Lower lobe of right lung (tissue), 2 donors: ENCODE measurements around the gene KSR2. TPM values are rescaled to one million over a fixed set of nuclear protein-coding genes. Genes with fewer than 3 reads are reported as not detected.

ENCODE experiments used
- ATAC-seq, 2 donors: fragments of 200-7000 bp; cut with Tn5 transposase; one replicate each; pipeline ENCODE4 v1.9.1; 2020 to 2022; ENCODE audit warnings: mild to moderate bottlenecking in 2 of 2, moderate library complexity in 2 of 2
- DNase-seq: peaks from one replicate; pipeline ENCODE4 v3.0.0-alpha.2; 2020
- H3K27ac ChIP-seq: fragments of 200-600 bp; one replicate; pipeline ENCODE4 v1.8.0; 2022
- H3K27me3 ChIP-seq: fragments of 200-600 bp; one replicate; pipeline ENCODE4 v1.8.0; 2022; ENCODE audit warnings: low read depth
- H3K36me3 ChIP-seq: fragments of 200-600 bp; one replicate; pipeline ENCODE4 v1.8.0; 2022; ENCODE audit warnings: mild to moderate bottlenecking
- H3K4me1 ChIP-seq: fragments of 200-600 bp; one replicate; pipeline ENCODE4 v1.8.0; 2022
- H3K4me3 ChIP-seq: fragments of 200-600 bp; one replicate; pipeline ENCODE4 v1.8.0; 2022; ENCODE audit warnings: mild to moderate bottlenecking
- H3K9me3 ChIP-seq: fragments of 200-600 bp; one replicate; pipeline ENCODE4 v1.8.0; 2022
- CTCF ChIP-seq: fragments of 200-600 bp; IDR thresholded peaks from one replicate; pipeline ENCODE4 v1.8.0; 2022; ENCODE audit warnings: antibody characterized with exemption, mild to moderate bottlenecking
- intact Hi-C: fragments of 100-400 bp; cut with DNase I; formaldehyde crosslinking; loops from one replicate; pipeline ENCODE4 v1.11.0; 2022
- total RNA-seq: library from RNA; stranded (reverse); fragmentation: NEBNext Ultra II Directional; extraction: Animal tissue kit (Norgen Biotek cat#: 25700); gene quantifications from one replicate; pipeline ENCODE4 v1.2.1, GENCODE V29; 2021
- donor health status: DM: no; HTN: yes; CAD: no; lungs with severe emphysema.

Gene KSR2
- total RNA-seq, 1 donor from 2014 or later: 1.0 TPM

- TF ChIP-seq CTCF: no peak
- Histone ChIP-seq H3K36me3 (no peaks in the 10 kb centered on the region), H3K27me3 (no peaks in the 10 kb centered on the region), H3K4me3 (no peak overlapping the region), H3K9me3 (no peaks in the 10 kb centered on the region), H3K4me1 (peaks cover 11% of the 10 kb centered on the region), H3K27ac (no peak overlapping the region)
- ATAC-seq (no peak), DNase-seq (no peak)
- intact Hi-C loops: no loop called here
Observed at GRCh38 chr12:117516034-117516433, 452.8 kb downstream of the KSR2 start.

GRCh38 chr12:117514016-117514415 lies 454.8 kb downstream of the KSR2 start:
- ATAC-seq: peak; percentile 45 to 72
- intact Hi-C loops: no loop called here
- no peak overlapping the region for H3K27ac ChIP-seq
- no peak for TF ChIP-seq CTCF
- H3K27me3 ChIP-seq: no peaks in the 10 kb centered on the region
- DNase-seq: no peak
- no peak overlapping the region for H3K4me3 ChIP-seq
- H3K36me3 ChIP-seq: no peaks in the 10 kb centered on the region
- peaks cover 11% of the 10 kb centered on the region for H3K4me1 ChIP-seq
- no peaks in the 10 kb centered on the region for H3K9me3 ChIP-seq

GRCh38 chr12:117513353-117513752 lies 455.4 kb downstream of the KSR2 start:
- no peak for TF ChIP-seq CTCF
- H3K27ac ChIP-seq: no peak overlapping the region
- peaks cover 11% of the 10 kb centered on the region for H3K4me1 ChIP-seq
- no peaks in the 10 kb centered on the region for H3K36me3 ChIP-seq
- DNase-seq (no peak), ATAC-seq (peak in 1 of 2 donors; percentile 5)
- no peaks in the 10 kb centered on the region for H3K9me3 ChIP-seq
- intact Hi-C loops: no loop called here
- H3K27me3 ChIP-seq: no peaks in the 10 kb centered on the region
- H3K4me3 ChIP-seq: no peak overlapping the region

GRCh38 chr12:117508468-117508867 lies 460.3 kb downstream of the KSR2 start:
- intact Hi-C loops: no loop called here

GRCh38 chr12:117507548-117507947 lies 461.2 kb downstream of the KSR2 start:
- peak in 1 of 2 donors; percentile 60 for ATAC-seq
- Histone ChIP-seq H3K27ac (no peak overlapping the region), H3K27me3 (no peaks in the 10 kb centered on the region), H3K36me3 (no peaks in the 10 kb centered on the region), H3K9me3 (no peaks in the 10 kb centered on the region), H3K4me1 (no peaks in the 10 kb centered on the region), H3K4me3 (no peak overlapping the region)
- intact Hi-C loops: no loop called here
- no peak for DNase-seq
- TF ChIP-seq CTCF: no peak

More at GRCh38 chr12:117508468-117508867, 460.3 kb downstream of the KSR2 start:
- no peak for TF ChIP-seq CTCF
- Histone ChIP-seq H3K4me3 (no peak overlapping the region), H3K36me3 (no peaks in the 10 kb centered on the region), H3K27me3 (no peaks in the 10 kb centered on the region), H3K4me1 (peaks cover 2% of the 10 kb centered on the region), H3K27ac (no peak overlapping the region), H3K9me3 (no peaks in the 10 kb centered on the region)
- no peak for ATAC-seq
- no peak for DNase-seq

- no peaks in the 10 kb centered on the region for H3K27me3 ChIP-seq
- no peak for ATAC-seq
- H3K36me3 ChIP-seq: no peaks in the 10 kb centered on the region
- no peaks in the 10 kb centered on the region for H3K9me3 ChIP-seq
- no peak for DNase-seq
- no peak overlapping the region for H3K4me3 ChIP-seq
- no peak overlapping the region for H3K27ac ChIP-seq
- peaks cover 10% of the 10 kb centered on the region for H3K4me1 ChIP-seq
- intact Hi-C loops: no loop called here
- no peak for TF ChIP-seq CTCF
Observed at GRCh38 chr12:117506333-117506732, 462.5 kb downstream of the KSR2 start.
